MM.1S (cell line): ENCODE data around the gene TERT.

Source experiments
- EZH2 ChIP-seq: fragments of 300-600 bp; sonication (generic); optimal IDR thresholded peaks from 2 replicates; pipeline ENCODE3; 2017; ENCODE audit warnings: low read depth, mild to moderate bottlenecking, antibody characterized with exemption, low read length, mixed read lengths
- TF ChIP-seq, protein P1 (sequence below): fragments of 300-600 bp; sonication (generic); IDR thresholded peaks from 2 replicates; pipeline ENCODE4 v1.5.1; 2016; ENCODE audit warnings: antibody characterized with exemption, low read length, mixed read lengths

- TF ChIP-seq, protein P1, sequence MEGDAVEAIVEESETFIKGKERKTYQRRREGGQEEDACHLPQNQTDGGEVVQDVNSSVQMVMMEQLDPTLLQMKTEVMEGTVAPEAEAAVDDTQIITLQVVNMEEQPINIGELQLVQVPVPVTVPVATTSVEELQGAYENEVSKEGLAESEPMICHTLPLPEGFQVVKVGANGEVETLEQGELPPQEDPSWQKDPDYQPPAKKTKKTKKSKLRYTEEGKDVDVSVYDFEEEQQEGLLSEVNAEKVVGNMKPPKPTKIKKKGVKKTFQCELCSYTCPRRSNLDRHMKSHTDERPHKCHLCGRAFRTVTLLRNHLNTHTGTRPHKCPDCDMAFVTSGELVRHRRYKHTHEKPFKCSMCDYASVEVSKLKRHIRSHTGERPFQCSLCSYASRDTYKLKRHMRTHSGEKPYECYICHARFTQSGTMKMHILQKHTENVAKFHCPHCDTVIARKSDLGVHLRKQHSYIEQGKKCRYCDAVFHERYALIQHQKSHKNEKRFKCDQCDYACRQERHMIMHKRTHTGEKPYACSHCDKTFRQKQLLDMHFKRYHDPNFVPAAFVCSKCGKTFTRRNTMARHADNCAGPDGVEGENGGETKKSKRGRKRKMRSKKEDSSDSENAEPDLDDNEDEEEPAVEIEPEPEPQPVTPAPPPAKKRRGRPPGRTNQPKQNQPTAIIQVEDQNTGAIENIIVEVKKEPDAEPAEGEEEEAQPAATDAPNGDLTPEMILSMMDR, result no peak
- TF ChIP-seq EZH2, result no peak
Observed at GRCh38 chr5:1249366-1250280, 45.2 kb downstream of the TERT start.
